Measurements from ENCODE around the gene LIPM.
"Not testable (repeated sequence)": the region's sequence is repeated elsewhere in the genome, so short reads cannot be mapped to it uniquely, and the experiment has no call there.

LIPM gene

GRCh38 chr10:88835096-88835909 lies 32.8 kb downstream of the LIPM start:
- Mint-ChIP-seq H3K36me3 (ENCODE audit: low read depth) (no peaks in the 10 kb centered on the region), H3K27me3 (ENCODE audit: low read depth, poor library complexity) (no peaks in the 10 kb centered on the region), H3K27ac (no peak overlapping the region), H3K9me3 (no peaks in the 10 kb centered on the region), H3K4me3 (no peak overlapping the region), H3K4me1 (no peaks in the 10 kb centered on the region)
- peak; percentile 81 for DNase-seq
- TF ChIP-seq, protein P1, sequence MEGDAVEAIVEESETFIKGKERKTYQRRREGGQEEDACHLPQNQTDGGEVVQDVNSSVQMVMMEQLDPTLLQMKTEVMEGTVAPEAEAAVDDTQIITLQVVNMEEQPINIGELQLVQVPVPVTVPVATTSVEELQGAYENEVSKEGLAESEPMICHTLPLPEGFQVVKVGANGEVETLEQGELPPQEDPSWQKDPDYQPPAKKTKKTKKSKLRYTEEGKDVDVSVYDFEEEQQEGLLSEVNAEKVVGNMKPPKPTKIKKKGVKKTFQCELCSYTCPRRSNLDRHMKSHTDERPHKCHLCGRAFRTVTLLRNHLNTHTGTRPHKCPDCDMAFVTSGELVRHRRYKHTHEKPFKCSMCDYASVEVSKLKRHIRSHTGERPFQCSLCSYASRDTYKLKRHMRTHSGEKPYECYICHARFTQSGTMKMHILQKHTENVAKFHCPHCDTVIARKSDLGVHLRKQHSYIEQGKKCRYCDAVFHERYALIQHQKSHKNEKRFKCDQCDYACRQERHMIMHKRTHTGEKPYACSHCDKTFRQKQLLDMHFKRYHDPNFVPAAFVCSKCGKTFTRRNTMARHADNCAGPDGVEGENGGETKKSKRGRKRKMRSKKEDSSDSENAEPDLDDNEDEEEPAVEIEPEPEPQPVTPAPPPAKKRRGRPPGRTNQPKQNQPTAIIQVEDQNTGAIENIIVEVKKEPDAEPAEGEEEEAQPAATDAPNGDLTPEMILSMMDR (IDR thresholded peaks at IDR 0.05) = peak; percentile 85

- no peaks in the 10 kb centered on the region for H3K4me1 Mint-ChIP-seq
- no peaks in the 10 kb centered on the region for H3K27me3 Mint-ChIP-seq (ENCODE audit: low read depth, poor library complexity)
- H3K36me3 Mint-ChIP-seq (ENCODE audit: low read depth) = no peaks in the 10 kb centered on the region
- no peak overlapping the region for H3K27ac Mint-ChIP-seq
- DNase-seq = no peak
- no peaks in the 10 kb centered on the region for H3K9me3 Mint-ChIP-seq
- H3K4me3 Mint-ChIP-seq = no peak overlapping the region
- TF ChIP-seq, protein P1 (IDR thresholded peaks at IDR 0.05) = peak; percentile 35
Measured at GRCh38 chr10:88835910-88836221, 33.3 kb downstream of the LIPM start.

GRCh38 chr10:88837632-88838031 lies 35.1 kb downstream of the LIPM start:
- H3K4me1 Mint-ChIP-seq; H3K27ac Mint-ChIP-seq; H3K4me3 Mint-ChIP-seq; H3K27me3 Mint-ChIP-seq (ENCODE audit: low read depth, poor library complexity); H3K9me3 Mint-ChIP-seq; H3K36me3 Mint-ChIP-seq (ENCODE audit: low read depth); DNase-seq: not testable (repeated sequence)

- H3K36me3 Mint-ChIP-seq (ENCODE audit: low read depth) = no peaks in the 10 kb centered on the region
- H3K27ac Mint-ChIP-seq = no peak overlapping the region
- DNase-seq = no peak
- TF ChIP-seq, protein P1 (IDR thresholded peaks at IDR 0.05) = no peak
- H3K4me3 Mint-ChIP-seq = no peak overlapping the region
- H3K27me3 Mint-ChIP-seq (ENCODE audit: low read depth, poor library complexity) = peaks cover 4% of the 10 kb centered on the region
- H3K9me3 Mint-ChIP-seq = no peaks in the 10 kb centered on the region
- no peaks in the 10 kb centered on the region for H3K4me1 Mint-ChIP-seq
Measured at GRCh38 chr10:88838766-88839350, 36.3 kb downstream of the LIPM start.

DNA sequence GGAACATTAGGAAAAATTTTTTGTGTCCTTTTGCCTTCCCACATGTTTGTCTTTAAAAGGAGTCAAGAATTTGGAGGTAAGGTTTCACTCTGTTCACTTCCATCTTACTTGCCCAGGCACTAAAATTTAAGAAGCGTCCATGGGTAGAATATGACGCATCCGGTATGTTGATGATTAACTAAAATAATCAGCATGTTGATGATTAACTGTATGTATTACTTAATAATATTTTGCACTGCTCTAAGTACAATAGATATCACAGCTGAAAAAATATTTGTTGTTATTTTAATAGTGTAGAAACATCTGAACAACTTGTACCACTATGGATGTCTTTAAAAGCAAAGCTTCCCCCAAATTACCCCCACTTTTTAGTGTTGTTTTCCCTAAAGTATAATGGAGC lies 37.6 kb downstream of the LIPM start:
- TF ChIP-seq, protein P1 (IDR thresholded peaks at IDR 0.05) = no peak
- Mint-ChIP-seq H3K4me1 (no peaks in the 10 kb centered on the region), H3K27me3 (ENCODE audit: low read depth, poor library complexity) (peaks cover 8% of the 10 kb centered on the region), H3K27ac (no peak overlapping the region), H3K36me3 (ENCODE audit: low read depth) (no peaks in the 10 kb centered on the region), H3K9me3 (no peaks in the 10 kb centered on the region), H3K4me3 (no peak overlapping the region)
- DNase-seq = no peak

DNA sequence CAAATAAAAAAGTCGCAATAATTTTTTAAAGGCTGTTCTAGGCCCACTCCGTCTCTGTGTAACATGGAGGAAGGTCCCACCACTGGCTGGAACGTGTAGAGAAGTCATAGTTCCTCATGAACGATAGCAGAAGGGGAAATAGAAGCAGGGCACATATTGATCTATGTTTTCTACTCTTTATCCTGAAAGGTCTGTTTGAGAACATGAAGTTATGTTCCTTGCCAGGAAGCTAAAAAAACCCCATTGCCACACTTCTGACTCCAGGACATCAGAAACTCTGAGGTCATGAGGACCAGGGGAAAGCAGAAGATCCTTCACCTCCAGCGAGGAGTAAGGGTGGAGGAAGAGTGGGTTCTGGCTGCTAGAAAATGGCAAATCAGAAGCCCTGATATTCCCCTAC lies 38.4 kb downstream of the LIPM start:
- TF ChIP-seq, protein P1 (IDR thresholded peaks at IDR 0.05) = no peak
- no peaks in the 10 kb centered on the region for H3K9me3 Mint-ChIP-seq
- DNase-seq = no peak
- peaks cover 11% of the 10 kb centered on the region for H3K27me3 Mint-ChIP-seq (ENCODE audit: low read depth, poor library complexity)
- H3K27ac Mint-ChIP-seq = no peak overlapping the region
- no peaks in the 10 kb centered on the region for H3K36me3 Mint-ChIP-seq (ENCODE audit: low read depth)
- H3K4me3 Mint-ChIP-seq = no peak overlapping the region
- no peaks in the 10 kb centered on the region for H3K4me1 Mint-ChIP-seq

Data from nephron progenitor cell (in vitro differentiated cells).